Aorta (tissue), 5 donors: ENCODE measurements around the gene CHERP. TPM values are rescaled to one million over a fixed set of nuclear protein-coding genes. Genes with fewer than 3 reads are reported as not detected.
"Not testable (repeated sequence)": the region's sequence is repeated elsewhere in the genome, so short reads cannot be mapped to it uniquely, and the experiment has no call there.

Source experiments
- ATAC-seq: fragments of 200-7000 bp; cut with Tn5 transposase; one replicate; pipeline ENCODE4 v1.9.1; 2022; ENCODE audit warnings: moderate library complexity; ENCODE audit not compliant: low FRiP score
- DNase-seq, 2 donors: peaks; one replicate each; pipeline ENCODE4 v3.0.0-alpha.2; 2020
- H3K27ac ChIP-seq, 2 donors: one replicate each; pipeline ENCODE4 v1.5.1; 2013; ENCODE audit warnings: low read length in 2 of 2, mild to moderate bottlenecking in 2 of 2, moderate library complexity in 2 of 2, control low read depth in 1 of 2, inconsistent platforms in 1 of 2, low read depth in 1 of 2
- H3K27me3 ChIP-seq, 2 donors: one replicate each; pipeline ENCODE4 v1.6.1; 2013; ENCODE audit warnings: control low read depth in 1 of 2, low read length in 1 of 2, mild to moderate bottlenecking in 1 of 2, moderate library complexity in 1 of 2; ENCODE audit not compliant: insufficient read depth in 2 of 2, control insufficient read depth in 1 of 2
- H3K36me3 ChIP-seq, 2 donors: one replicate each; pipeline ENCODE4 v1.6.1; 2013; ENCODE audit warnings: control low read depth in 1 of 2, low read length in 1 of 2, mild to moderate bottlenecking in 1 of 2; ENCODE audit not compliant: insufficient read depth in 2 of 2, control insufficient read depth in 1 of 2
- H3K4me1 ChIP-seq, 2 donors: one replicate each; pipeline ENCODE4 v1.6.1; 2013; ENCODE audit warnings: low read length in 2 of 2, control low read depth in 1 of 2, mild to moderate bottlenecking in 1 of 2, moderate library complexity in 1 of 2; ENCODE audit not compliant: insufficient read depth in 2 of 2, control insufficient read depth in 1 of 2
- H3K4me3 ChIP-seq, 2 donors: one replicate each; pipeline ENCODE4 v1.5.1; 2013; ENCODE audit warnings: low read length in 2 of 2, control low read depth in 1 of 2, mild to moderate bottlenecking in 1 of 2
- H3K9me3 ChIP-seq: one replicate; pipeline ENCODE4 v1.6.1; 2013; ENCODE audit warnings: mild to moderate bottlenecking, low read length; ENCODE audit not compliant: control insufficient read depth
- WGBS, 2 donors: extraction: QIAGEN DNeasy Blood & Tissue Kit; methylation state at CpG; one replicate each; pipeline ENCODE4 v1.1.7; 2013; 5-methylcytosine and 5-hydroxymethylcytosine counted together
- intact Hi-C, 2 donors: fragments of 100-400 bp; cut with DNase I; formaldehyde crosslinking; loops; one replicate each; pipeline versions ENCODE4 v1.14.2 to v1.15.0; 2022
- polyA plus RNA-seq, 2 donors: library from polyadenylated mRNA; stranded (reverse); fragments of 200-250 nt; gene quantifications; one replicate each; pipeline ENCODE4 v1.2.3, GENCODE V29; 2013
- total RNA-seq, 2 donors: library from RNA; stranded (reverse); fragmentation: NEBNext Ultra II Directional; extraction: Animal tissue kit (Norgen Biotek cat#: 25700); gene quantifications; one replicate each; pipeline ENCODE4 v1.2.1, GENCODE V29; 2021
- donor health status: healthy with polysubstance abuse.
- donor health status: Bipolar disorder and iron deficiency.
- donor health status: DM: no; HTN: no; CAD: no.
- donor health status: DM: no; HTN: no; CAD: no.
- donor health status: DM: yes; HTN: yes; CAD: no.

The CHERP gene
- total and polyA plus RNA-seq, 4 donors: 5.5 to 36.6 (median 24.9) TPM

DNA sequence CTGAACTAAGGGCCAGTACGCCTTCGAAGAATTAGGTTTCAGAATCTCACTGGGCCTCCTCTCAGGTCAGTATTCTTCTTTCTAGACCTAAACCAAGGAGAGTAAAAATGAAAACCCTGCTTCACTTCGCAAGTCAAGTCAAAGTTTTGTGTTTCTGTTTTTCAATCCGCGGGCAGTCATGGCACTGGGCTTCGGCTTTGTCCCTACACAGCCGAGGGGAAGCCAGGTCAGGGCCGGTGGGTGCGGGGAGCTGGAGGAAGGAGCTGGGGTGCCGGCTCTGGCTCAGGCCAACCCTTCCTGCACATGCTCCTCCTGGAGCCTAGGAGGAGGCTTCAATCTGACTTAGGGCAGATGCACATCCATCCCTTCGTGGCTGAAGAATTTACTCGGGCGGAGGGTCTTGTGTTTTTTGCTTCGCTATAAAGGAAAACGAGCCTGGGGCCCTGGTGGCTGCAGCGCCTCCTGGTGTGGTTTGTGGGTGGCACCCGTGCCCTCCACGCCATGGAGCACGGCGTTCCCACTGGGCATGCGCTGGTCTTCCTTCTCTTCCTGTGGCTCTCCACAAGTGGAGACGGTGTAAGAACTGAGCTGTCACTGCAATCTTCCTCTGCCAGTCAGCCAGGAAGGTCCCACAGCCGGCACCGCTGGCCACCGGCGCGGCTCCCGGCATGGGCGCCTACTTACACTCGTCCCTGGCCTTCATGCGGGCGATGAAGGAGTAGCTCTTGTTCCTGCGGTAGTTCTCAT, 23.6 kb downstream of the CHERP start:
- Histone ChIP-seq H3K9me3 (no peaks in the 10 kb centered on the region), H3K27ac (no peak overlapping the region), H3K27me3 (no peaks in the 10 kb centered on the region), H3K4me3 (no peak overlapping the region), H3K4me1 (no peaks in the 10 kb centered on the region), H3K36me3 (peaks cover 0 to 21% of the 10 kb centered on the region in 2 donors)
- 85 to 86% methylated on average over 33 of the region's 33 CpGs for WGBS, 2 donors
- ATAC-seq (no peak), DNase-seq (no peak)
- intact Hi-C loops: no loop called here

DNA sequence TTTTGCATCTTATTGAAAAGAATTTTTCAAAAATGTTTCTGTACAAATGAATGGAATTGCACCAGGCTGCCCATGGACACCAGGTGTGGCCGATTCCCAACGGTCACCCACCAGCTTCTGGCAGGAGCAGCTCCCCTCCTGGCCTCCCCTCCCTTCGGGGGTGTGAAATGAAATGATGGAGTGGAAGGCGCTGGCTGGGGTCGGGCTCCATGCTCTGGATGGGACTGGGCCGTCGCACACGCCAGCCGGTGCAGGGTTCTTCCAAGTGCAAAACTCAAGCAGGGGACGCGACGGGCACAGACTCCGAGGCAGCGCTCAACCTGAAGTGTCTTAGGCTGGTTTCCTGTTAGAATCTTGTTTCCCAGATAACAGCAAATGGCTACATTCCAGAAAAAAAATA, 24.2 kb downstream of the CHERP start:
- H3K27me3 ChIP-seq: no peaks in the 10 kb centered on the region
- no peaks in the 10 kb centered on the region for H3K9me3 ChIP-seq
- 77% methylated on average over 14 of the region's 14 CpGs for WGBS, 2 donors
- H3K36me3 ChIP-seq: peaks cover 0 to 21% of the 10 kb centered on the region in 2 donors
- intact Hi-C loops: no loop called here
- H3K4me1 ChIP-seq: no peaks in the 10 kb centered on the region
- no peak overlapping the region for H3K4me3 ChIP-seq
- DNase-seq (no peak), ATAC-seq (no peak)
- H3K27ac ChIP-seq: no peak overlapping the region

DNA sequence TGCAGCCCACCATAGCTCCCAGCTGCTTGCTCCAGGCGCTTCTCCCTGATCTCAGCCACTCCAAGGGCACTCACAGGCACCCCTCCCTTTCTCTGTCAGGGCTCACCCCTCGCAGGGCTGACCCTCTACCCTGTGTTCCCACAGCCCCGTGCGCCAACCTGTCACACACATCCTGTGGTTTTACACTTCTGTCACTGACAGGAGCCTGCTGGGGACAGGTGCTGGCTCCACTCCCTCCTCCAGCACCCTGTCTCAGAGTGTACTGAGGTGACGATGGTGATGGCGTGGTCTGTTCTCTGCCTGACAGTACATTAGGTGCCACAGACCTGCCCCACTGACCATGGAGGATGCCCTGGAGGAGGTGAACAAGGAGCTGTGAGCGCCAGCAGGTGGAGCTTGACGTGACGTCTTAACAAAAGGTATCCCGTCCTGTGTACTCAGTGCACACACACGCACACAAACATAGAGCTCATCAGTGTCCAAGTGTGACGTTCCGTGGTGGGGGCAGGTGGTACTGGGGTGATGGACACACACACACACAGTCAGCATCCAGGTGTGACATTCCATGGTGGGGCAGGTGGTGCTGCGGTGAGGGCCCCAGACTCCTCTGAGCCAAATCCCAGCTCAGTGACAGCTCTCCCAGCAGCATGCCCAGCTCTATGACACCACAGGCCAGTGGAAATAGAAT, 25.2 kb downstream of the CHERP start:
- Histone ChIP-seq H3K4me1 (no peaks in the 10 kb centered on the region), H3K27me3 (no peaks in the 10 kb centered on the region), H3K9me3 (no peaks in the 10 kb centered on the region), H3K36me3 (peaks cover 0 to 19% of the 10 kb centered on the region in 2 donors), H3K4me3 (no peak overlapping the region), H3K27ac (no peak overlapping the region)
- WGBS, 2 donors: 80 to 81% methylated on average over 14 of the region's 14 CpGs
- no peak for ATAC-seq
- intact Hi-C loops: no loop called here
- DNase-seq: no peak

DNA sequence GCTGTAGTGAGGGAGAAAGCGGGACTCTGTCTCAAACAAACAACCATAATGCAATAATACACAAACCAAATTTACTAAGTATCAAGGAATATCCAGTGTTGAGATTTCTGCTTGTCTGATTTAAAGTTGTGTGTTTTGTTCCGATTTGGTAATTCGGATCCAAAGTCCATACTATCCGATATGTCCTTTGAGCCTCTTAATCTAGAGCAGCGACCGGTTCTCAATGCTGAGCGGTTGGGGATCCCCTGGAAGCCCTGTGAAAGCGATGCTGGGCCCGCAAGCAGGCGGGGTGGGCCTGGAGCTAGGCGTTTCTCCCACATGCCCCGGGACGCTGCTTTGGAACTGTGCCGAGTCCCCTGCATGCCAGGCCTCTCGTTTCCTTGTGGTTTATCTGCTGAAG, 25.9 kb downstream of the CHERP start:
- intact Hi-C loops: no loop called here
- Histone ChIP-seq H3K36me3 (peaks cover 0 to 19% of the 10 kb centered on the region in 2 donors), H3K27me3 (no peaks in the 10 kb centered on the region), H3K4me3 (no peak overlapping the region), H3K27ac (no peak overlapping the region), H3K4me1 (no peaks in the 10 kb centered on the region), H3K9me3 (no peaks in the 10 kb centered on the region)
- 82 to 84% methylated on average over 15 of the region's 15 CpGs for WGBS, 2 donors
- DNase-seq (no peak), ATAC-seq (no peak)

DNA sequence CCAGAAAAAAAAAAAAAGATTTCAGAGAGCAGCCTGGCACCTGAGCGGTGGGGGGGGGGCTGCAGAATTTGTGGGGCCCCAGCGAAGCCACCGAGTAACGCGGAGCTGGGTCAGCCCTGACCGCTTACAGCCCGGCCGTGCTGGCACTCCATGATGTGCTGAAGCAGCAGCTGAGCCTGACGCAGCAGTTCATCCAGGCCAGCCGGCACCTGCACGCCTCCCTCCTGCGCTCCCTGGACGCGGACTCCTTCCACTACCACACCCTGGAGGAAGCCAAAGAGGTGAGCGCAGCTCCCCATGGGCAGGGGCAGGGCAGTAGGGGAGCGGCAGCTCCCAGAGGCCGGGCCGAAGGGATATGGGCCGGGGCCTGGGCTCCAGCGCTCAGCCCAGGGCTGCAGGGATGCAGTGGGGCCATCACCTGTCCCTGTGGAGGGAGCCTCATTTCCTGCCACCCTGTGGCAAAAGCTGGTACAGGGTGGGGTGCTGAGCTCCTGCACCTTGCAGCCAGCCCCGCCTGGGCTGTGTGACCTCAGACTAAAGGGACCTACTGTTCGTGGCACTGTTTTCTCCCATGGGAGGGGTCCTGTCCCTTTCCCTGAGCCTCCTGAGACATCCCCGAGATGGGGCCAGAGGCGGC, 27.7 kb downstream of the CHERP start:
- intact Hi-C loops: no loop called here
- Histone ChIP-seq H3K27ac (no peak overlapping the region), H3K9me3 (no peaks in the 10 kb centered on the region), H3K27me3 (no peaks in the 10 kb centered on the region), H3K36me3 (peaks cover 0 to 12% of the 10 kb centered on the region in 2 donors), H3K4me3 (no peak overlapping the region), H3K4me1 (no peaks in the 10 kb centered on the region)
- no peak for DNase-seq
- WGBS, 2 donors: 91 to 93% methylated on average over 23 to 24 of the region's 24 CpGs
- ATAC-seq: no peak

DNA sequence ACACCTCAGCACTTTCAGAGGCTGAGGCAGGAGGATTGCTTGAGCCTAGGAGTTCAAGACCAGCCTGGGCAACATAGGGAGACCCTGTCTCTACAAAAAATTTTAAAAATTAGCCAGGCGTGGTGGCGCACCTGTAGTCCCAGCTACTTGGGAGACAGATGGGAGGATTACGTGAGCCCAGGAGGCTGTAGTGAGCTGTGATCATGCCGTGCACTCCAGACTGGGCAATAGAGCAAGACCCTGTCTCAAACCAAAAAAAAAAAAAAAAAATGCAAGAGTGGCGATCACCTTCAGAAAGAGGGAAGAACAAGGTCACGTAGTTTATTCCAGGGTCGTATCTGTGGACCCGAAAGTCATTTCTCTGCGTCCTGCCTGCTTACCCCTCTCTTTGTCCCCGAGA, 29.6 kb downstream of the CHERP start:
- H3K36me3 ChIP-seq, H3K4me1 ChIP-seq, intact Hi-C loops, ATAC-seq, H3K27ac ChIP-seq, H3K4me3 ChIP-seq, H3K27me3 ChIP-seq, H3K9me3 ChIP-seq, DNase-seq: not testable (repeated sequence)
- 95 to 96% methylated on average over 10 of the region's 10 CpGs for WGBS, 2 donors

DNA sequence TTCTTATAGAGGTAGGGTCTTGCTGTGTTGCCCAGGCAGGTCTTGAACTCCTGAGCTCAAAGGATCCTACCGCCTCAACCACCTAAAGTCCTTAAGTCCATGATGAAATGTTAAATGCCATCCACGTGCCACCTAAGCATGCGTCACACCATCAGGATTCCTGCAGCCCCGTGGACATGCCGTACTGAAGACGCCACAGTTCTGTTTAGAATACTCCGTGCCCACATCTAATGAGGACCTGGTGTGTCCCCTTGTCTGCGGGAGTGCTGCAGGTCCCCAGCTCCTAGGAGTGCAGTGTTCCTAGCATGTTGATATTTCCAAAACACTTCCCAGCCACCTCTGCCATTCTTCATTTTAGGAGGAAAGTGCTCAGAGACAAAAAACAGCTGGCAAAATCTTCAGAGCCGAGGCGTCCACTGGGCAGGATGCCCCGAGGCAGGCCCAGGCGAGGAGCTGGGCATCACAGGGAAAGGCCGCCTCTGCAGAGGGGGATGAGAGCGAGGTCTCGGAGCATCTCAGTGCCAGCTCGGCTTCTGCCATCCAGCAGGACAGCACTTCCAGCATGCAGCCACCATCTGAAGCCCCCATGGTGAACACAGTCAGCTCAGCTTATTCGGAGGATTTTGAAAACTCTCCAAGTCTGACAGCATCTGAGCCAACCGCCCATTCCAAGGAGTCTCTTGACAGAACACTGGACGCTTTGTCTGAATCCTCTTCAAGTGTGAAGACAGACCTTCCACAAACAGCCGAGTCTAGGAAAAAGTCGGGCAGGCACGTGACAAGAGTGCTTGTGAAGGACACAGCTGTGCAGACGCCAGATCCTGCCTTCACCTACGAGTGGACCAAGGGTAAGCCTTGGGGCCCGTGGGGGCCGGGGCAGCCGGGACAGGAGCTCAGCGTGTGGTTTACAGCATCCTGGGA, 32.8 kb downstream of the CHERP start:
- Histone ChIP-seq H3K9me3 (no peaks in the 10 kb centered on the region), H3K27ac (no peak overlapping the region), H3K4me3 (no peak overlapping the region), H3K27me3 (no peaks in the 10 kb centered on the region), H3K4me1 (no peaks in the 10 kb centered on the region), H3K36me3 (peaks cover 0 to 2% of the 10 kb centered on the region in 2 donors)
- ATAC-seq: peak; percentile 44
- DNase-seq: no peak
- intact Hi-C loops: no loop called here
- WGBS, 2 donors: 86 to 87% methylated on average over 28 of the region's 28 CpGs

DNA sequence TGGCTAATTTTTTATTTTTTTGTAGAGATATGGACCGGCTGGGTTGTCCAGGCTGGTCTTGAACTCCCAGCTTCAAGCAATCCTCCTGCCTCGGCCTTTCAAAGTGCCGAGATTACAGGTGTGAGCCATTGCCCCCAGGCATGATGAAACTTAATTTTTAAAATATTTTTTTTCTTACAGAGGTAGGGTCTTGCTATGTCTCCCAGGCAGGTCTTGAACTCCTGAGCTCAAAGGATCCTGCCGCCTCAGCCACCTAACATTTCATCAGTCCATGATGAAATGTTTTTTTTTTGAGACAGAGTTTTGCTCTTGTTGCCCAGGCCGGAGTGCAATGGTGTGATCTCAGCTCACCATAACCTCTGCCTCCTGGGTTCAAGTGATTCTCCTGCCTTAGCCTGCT, 33.7 kb downstream of the CHERP start:
- WGBS, 2 donors: 89 to 95% methylated on average over 5 of the region's 5 CpGs

More for the DNA sequence above, 33.7 kb downstream of the CHERP start:
- Histone ChIP-seq H3K27me3 (no peaks in the 10 kb centered on the region), H3K4me3 (no peak overlapping the region), H3K4me1 (no peaks in the 10 kb centered on the region), H3K27ac (no peak overlapping the region), H3K9me3 (no peaks in the 10 kb centered on the region), H3K36me3 (peaks cover 2 to 4% of the 10 kb centered on the region in 2 donors)
- intact Hi-C loops: no loop called here
- no peak for ATAC-seq
- no peak for DNase-seq
